HG03432 (cell line): ENCODE measurements around the gene ELOVL5.
"Not testable (repeated sequence)": the region's sequence is repeated elsewhere in the genome, so short reads cannot be mapped to it uniquely, and the experiment has no call there.

Experiments used
- ATAC-seq: cut with Tn5 transposase; IDR thresholded peaks from one replicate; pipeline ENCODE4 v1.9.1; 2021; ENCODE audit warnings: mild to moderate bottlenecking, moderate library complexity; ENCODE audit not compliant: unreplicated experiment

The ELOVL5 gene

GRCh38 chr6:53359843-53360092 lies 11.0 kb upstream of the ELOVL5 start:
- ATAC-seq = no peak

- peak; percentile 96 for ATAC-seq
Observed at GRCh38 chr6:53359095-53359842, 10.5 kb upstream of the ELOVL5 start.

- ATAC-seq = peak; percentile 15
Observed at GRCh38 chr6:53358440-53359094, 9.8 kb upstream of the ELOVL5 start.

GRCh38 chr6:53357576-53358360 lies 9.0 kb upstream of the ELOVL5 start:
- ATAC-seq = no peak

GRCh38 chr6:53353624-53354023 lies 4.9 kb upstream of the ELOVL5 start:
- ATAC-seq = no peak

- no peak for ATAC-seq
Observed at GRCh38 chr6:53352360-53352759, 3.6 kb upstream of the ELOVL5 start.

GRCh38 chr6:53349209-53349693 lies 501 bp upstream of the ELOVL5 start:
- ATAC-seq = no peak

GRCh38 chr6:53347921-53348370 lies 804 bp downstream of the ELOVL5 start:
- ATAC-seq = peak; percentile 31

- ATAC-seq = peak; percentile 15
Observed at GRCh38 chr6:53347250-53347920, 1.4 kb downstream of the ELOVL5 start.

- ATAC-seq = not testable (repeated sequence)
Observed at GRCh38 chr6:53346049-53346448, 2.7 kb downstream of the ELOVL5 start.

- ATAC-seq = no peak
Observed at GRCh38 chr6:53344969-53345368, 3.8 kb downstream of the ELOVL5 start.

GRCh38 chr6:53343092-53343491 lies 5.7 kb downstream of the ELOVL5 start:
- ATAC-seq = no peak

- ATAC-seq = no peak
Observed at GRCh38 chr6:53342217-53342616, 6.5 kb downstream of the ELOVL5 start.

- no peak for ATAC-seq
Observed at GRCh38 chr6:53340536-53340935, 8.2 kb downstream of the ELOVL5 start.

GRCh38 chr6:53339424-53339823 lies 9.3 kb downstream of the ELOVL5 start:
- ATAC-seq = no peak

GRCh38 chr6:53338304-53338703 lies 10.4 kb downstream of the ELOVL5 start:
- ATAC-seq = no peak

GRCh38 chr6:53336070-53336469 lies 12.7 kb downstream of the ELOVL5 start:
- no peak for ATAC-seq

- peak; percentile 88 for ATAC-seq
Observed at GRCh38 chr6:53335224-53335994, 13.3 kb downstream of the ELOVL5 start.

- ATAC-seq = no peak
Observed at GRCh38 chr6:53333439-53334408, 15.0 kb downstream of the ELOVL5 start.
